Measurements from ENCODE around the gene P2RY12.

P2RY12 gene

GRCh38 chr3:151384741-151385174 lies at the start of gene P2RY12:
Gene P2RY12, minus strand, starts transcription at chr3:151384753. Its CDS starts 45,908 bp downstream, at chr3:151338845.
- no peak for DNase-seq

DNA sequence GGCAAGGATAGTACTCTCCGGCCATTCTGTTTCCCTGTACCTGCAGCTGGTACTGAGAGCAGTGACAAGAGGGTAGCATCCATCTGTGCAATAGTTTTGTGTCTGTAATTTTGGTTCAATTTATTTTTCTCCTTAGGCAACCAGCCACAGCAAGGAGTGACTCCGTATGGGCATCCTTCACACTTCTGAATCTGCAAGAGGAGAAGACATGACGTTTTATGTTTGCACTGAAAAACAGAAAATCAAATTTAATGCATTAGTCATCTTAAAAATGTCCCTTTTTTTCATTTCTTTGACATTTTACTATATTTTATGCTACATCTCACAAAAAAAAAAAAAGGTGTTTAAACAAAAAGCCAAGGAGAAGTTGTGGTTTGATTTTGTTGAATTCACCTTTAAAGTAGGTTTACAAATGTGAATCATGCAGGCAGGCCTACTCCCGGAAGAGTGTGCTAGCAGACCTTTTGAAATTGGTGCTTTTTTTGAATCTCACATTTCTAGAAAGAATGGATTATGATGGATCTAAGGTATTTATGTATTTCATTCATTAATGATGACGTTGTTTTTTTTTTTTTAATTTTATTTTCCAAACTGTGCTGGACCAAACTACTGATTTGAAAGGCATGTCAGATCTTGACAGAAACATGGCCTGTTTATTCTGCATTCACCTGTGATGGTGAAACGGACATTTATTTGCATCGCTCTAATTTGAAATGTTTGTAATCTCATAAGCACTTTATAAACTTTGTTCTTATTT lies 48.2 kb upstream of the P2RY12 start:
- DNase-seq: no peak

DNA sequence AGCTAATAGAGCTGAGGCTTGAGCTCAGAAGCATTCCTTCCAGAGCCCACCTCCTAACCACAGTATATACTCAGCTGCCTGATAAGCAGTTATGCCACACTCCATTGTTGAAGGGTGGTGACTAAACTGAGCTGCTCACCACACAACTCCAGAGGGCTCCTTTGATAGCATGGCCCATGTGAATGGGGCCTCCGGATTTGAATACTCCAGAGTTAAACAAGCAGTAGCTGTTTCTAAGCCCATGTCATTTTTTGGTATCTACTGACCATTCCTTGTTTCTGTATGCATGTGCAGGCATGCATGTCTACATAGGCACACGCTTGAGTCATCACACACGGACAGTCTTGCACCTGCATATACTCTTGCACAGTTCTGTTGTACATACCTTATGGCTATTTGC lies 47.4 kb upstream of the P2RY12 start:
- DNase-seq: no peak

DNA sequence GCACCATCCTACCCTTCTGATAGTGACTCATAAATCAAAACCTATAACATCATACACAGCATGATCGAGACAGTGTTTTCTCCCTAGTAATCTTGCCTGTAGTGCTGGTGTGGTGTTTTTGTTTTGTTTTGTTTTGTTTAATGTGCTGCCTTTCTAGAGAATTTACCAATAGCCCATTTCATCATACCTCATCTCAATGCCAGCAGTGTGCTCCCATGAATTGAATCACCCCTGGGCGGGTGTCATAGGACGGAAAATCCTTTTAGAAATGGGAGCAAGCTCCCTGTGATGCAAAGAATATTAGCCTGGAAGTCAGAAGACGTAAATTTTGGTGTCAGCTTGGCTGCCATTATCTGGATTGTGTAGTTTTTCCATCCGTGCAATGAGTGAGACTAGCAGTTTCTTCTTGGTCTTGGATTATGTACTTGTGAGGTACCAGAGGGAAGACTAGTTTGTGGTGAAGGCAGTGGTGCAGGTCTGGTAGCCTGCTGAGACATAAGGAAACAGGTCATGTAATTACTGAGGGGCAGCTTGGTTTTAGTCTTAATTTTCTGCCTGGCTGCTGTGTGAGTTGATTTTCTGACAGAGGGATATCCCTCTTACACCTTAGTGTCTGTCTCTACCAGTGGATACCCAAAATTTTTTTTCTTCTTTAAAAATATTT lies 46.4 kb upstream of the P2RY12 start:
- DNase-seq: no peak

- DNase-seq: no peak
Observed at GRCh38 chr3:151428386-151428785, 43.8 kb upstream of the P2RY12 start.

- no peak for DNase-seq
Observed at GRCh38 chr3:151426341-151426657, 41.7 kb upstream of the P2RY12 start.

GRCh38 chr3:151425627-151426340 lies 41.2 kb upstream of the P2RY12 start:
- no peak for DNase-seq

DNA sequence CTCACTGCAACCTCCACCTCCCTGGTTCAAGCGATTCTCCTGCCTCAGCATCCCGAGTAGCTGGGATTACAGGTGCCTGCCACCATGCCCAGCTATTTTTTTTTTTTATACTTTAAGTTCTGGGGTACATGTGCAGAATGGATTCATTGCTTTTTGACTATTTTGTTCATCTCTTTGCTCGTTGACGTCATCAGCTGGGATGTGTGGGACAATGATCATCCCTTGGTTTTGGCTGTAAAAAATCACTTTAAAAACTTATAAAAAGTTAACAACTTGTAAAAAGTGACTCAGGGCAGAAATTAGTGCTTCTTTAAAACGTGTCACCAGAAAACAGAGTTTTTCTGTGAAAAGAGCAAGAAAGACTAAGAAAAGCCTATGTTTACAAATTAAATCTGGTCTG lies 38.5 kb upstream of the P2RY12 start:
- DNase-seq: no peak

DNA sequence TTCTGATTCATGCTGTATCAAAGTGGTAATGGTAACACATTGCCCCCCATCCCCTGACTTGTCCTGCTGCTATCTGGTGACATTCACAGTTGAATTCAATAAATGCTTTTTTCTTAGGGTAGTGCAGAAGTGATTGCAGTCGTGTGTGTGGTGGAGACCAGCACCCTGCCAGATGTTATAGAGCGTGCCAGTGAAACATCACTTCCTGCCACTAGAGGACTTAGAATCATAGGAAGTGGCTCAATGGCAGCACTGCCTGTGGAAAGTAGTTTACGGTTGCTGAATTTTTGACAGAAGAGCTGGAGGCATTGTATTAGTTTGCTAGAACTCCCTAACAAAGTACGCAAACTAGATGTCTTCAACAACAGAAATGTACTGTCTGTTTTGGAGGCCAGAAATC lies 37.4 kb upstream of the P2RY12 start:
- no peak for DNase-seq

DNA sequence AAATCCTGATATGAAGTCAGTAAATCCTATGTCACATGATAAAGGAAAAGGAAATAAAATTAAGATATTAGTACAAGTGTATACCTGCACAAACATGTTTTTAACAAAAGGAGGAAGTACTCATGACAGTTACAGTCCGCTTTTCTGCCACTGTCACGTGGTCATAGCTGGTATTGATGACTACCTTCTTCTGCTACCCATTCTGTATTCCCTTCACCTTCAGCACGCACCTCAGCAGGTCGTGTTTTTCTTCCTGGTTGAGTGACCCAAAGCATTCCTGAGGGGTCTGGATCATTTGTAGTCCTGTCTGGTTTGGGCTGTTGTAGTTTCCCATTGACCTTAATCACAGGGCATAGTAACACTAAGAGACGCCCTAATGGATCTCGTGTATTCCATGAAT lies 35.3 kb upstream of the P2RY12 start:
- no peak for DNase-seq

- DNase-seq: no peak
Observed at GRCh38 chr3:151415289-151415688, 30.7 kb upstream of the P2RY12 start.

- no peak for DNase-seq
Observed at GRCh38 chr3:151412989-151413388, 28.4 kb upstream of the P2RY12 start.

- no peak for DNase-seq
Observed at GRCh38 chr3:151410891-151411559, 26.5 kb upstream of the P2RY12 start.

- no peak for DNase-seq
Observed at GRCh38 chr3:151407928-151408327, 23.4 kb upstream of the P2RY12 start.

- DNase-seq: no peak
Observed at GRCh38 chr3:151404316-151404715, 19.8 kb upstream of the P2RY12 start.

DNA sequence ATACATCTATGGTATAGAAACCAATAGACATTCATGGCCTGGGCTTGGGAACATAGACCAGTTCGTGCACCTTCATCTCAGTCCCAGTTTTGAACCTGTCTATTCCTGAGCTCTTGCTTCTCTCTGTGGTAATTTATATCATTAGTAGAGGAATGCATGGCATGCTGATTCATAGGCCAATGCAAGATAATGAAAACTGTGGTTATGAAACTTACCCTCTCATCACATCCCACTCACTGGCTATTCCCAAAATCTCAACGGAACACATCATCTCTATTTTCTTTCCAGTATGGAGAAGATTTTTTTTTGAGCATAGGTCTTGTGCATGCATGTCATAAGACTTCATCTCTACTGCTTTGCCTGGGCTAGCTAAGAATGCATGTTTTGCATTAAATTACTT lies 18.7 kb upstream of the P2RY12 start:
- DNase-seq: no peak

GRCh38 chr3:151402349-151402748 lies 17.8 kb upstream of the P2RY12 start:
- DNase-seq: no peak

DNA sequence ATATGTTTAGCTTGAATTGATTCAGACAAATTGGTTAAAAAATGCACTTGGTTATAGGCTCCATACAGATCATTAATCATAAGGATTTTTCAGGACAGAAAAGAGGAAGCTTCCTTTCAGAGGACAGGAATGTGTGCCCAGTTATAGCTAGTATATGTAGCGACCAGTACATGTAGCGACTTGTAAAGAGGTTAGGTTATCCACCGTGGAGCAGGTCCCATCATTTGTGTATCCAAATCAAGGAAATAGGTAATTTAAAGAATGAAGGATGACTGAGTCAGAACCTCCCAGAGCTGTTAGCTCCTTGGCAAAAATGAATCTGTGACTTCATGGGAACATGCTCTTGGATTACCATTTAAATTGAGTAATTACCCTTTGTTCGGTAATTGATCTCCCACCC lies 15.8 kb upstream of the P2RY12 start:
- no peak for DNase-seq

GRCh38 chr3:151398895-151399294 lies 14.3 kb upstream of the P2RY12 start:
- no peak for DNase-seq

DNA sequence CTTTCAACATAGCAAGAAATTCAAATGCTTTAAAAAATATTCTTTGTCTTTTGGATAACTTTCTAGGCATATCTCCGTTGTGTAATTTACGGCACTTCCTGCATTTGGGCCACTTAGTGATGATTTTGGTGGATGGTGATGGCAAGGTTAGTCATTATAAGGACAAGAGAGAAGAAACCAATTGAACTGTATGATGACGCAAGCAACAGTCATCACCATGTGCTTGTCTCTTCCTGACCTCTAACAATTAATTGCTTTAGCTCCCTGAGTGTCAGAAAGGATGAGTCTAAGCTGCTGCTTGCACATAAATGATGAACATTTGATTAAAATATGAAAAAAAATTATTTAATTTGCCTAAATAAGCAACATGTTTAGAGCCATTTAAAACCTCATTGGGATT lies 11.3 kb upstream of the P2RY12 start:
- DNase-seq: no peak

- no peak for DNase-seq
Observed at GRCh38 chr3:151394611-151395010, 10.1 kb upstream of the P2RY12 start.

- DNase-seq: no peak
Observed at GRCh38 chr3:151393941-151394340, 9.4 kb upstream of the P2RY12 start.

DNA sequence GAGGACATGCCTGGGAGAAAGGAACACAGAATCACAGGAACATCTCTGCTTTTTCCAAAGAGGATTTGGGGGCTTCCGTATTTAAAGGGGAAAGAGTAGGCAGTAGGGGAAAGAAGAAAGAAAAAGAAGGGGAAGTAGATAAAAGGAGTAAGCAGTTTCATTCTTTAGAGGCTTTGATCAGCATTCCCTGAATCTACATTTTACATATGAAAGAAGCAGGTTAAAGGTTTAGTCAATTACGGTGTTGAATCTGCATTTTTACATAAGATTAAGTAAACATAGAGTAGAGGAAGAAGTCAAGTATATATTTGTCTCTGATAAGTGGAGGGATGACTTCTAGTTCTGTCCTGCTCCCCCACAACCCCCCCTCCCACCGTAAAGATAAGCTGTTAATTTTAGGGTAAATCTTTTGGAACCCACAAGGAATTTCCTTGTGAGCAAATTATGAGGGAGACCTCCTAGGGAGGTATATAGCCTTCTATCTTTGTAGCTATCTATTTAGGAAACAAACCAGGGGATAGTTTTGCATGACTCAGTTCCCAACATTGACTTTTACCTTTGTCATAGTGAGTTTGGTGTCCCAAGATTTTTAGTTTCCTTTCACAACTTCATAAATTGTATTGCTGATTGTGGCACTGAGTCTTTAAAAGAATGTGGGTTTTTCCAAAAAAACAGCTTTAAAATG lies 8.7 kb upstream of the P2RY12 start:
- no peak for DNase-seq

Data from stimulated activated CD4-positive, alpha-beta T cell treated with anti-CD3 and anti-CD28 coated beads, Interleukin-2, amount 100 ng/mL, for 24 hours (primary cell).